ENCODE results near the gene SLC25A23.
"Not testable (repeated sequence)": the region's sequence is repeated elsewhere in the genome, so short reads cannot be mapped to it uniquely, and the experiment has no call there.

The SLC25A23 gene
- 6.5 to 15.9 (median 8.3) reads per million in 3 donors for total RNA-seq

DNA sequence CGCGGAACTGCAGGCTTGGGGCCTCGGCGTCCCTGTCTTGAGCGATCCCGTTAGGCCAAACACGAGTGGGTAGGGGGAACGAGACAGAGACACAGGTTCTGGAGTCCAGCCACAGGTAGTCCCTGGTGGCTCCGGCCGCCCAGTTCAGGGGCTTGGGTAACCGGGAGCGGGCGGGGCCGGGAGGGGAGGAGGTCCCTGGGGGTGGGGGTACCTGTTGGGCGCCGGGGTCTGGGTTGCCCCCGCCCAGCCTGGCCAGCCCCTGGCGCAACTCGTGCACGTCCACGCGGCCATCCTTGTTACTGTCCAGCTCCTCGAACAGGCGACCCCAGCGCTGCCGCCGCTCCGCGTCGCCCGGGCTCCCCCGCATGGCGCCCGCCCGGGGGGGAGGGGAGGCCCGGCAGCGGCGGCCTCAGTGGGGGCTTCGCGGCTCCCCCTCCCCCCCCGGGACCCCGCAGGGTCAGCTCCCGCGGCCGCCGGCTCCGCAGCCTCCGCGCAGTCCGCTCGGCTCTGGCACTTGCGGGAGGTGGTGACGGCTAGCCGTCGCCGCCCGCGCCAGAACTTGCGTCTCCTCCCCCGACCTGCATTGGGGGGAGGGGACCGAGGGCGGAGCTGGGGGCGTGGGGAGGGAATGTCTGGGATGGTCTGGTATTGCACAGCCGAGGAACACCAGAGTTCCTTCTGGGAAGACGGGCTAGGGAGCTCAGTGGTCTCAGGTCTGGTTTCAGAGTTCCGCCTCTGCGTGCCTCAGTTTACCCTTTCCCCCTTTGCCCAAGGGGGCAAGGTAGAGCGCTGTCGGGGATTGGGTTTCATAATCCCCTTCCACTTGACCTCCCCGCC, at the start of gene SLC25A23:
Gene SLC25A23 (minus strand): TSS at position 531 of the 837 bp plus-strand sequence. CDS start 164 bp downstream, at position 367.
- Histone ChIP-seq H3K27ac (ENCODE audit: insufficient read depth, low read length, poor library complexity, severe bottlenecking) (peak within 1 kb of the TSS; percentile 87), H3K4me3 (ENCODE audit: insufficient read depth, low read depth, low read length, poor library complexity, severe bottlenecking) (peak within 1 kb of the TSS; percentile 80), H3K36me3 (ENCODE audit: control insufficient read depth, insufficient read depth, low read length) (peaks cover 7% of the 10 kb centered on the region), H3K9me3 (ENCODE audit: control insufficient read depth, low read length) (no peaks in the 10 kb centered on the region), H3K27me3 (replicated peaks; ENCODE audit: control insufficient read depth, insufficient read depth, low read length, poor library complexity, severe bottlenecking) (no peaks in the 10 kb centered on the region), H3K4me1 (ENCODE audit: control insufficient read depth, insufficient read depth, low read length, poor library complexity, severe bottlenecking) (peaks cover 14% of the 10 kb centered on the region)
- peak in 2 of 3 donors; percentile 32 to 57 for DNase-seq

DNA sequence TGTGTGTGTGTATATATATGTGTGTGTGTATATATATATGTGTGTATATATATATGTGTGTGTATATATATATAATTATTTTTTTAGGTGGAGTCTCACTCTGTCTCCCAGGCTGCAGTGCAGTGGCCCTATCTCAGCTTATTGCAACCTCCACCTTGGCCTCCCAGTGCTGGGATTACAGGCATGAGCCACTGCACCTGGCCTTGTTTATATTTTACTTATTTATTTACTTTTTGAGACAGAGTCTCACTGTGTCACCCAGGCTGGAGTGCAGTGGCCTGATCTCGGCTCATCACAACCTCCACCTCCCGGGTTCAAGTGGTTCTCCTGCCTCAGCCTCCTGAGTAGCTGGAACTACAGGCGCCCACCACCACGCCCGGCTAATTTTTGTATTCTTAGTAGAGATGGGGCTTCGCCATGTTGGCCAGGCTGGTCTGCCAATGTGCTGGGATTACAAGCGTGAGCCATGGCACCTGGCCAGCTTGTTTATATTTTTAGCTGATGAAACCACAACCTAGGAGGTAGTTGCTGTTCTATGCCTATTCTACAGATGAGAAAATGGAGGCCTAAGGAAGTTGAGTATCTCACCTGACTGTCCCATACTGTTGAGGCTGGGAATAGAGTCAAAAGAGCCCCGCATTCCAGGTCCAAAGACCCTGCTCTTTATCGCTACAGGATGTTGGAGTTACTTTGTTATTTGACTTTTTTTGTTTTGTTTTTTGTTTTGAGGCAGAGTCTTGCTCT, 48.6 kb upstream of the SLC25A23 start:
- not testable (repeated sequence) for H3K27me3 ChIP-seq (replicated peaks; ENCODE audit: control insufficient read depth, insufficient read depth, low read length, poor library complexity, severe bottlenecking); H3K9me3 ChIP-seq (ENCODE audit: control insufficient read depth, low read length); H3K4me3 ChIP-seq (ENCODE audit: insufficient read depth, low read depth, low read length, poor library complexity, severe bottlenecking); H3K4me1 ChIP-seq (ENCODE audit: control insufficient read depth, insufficient read depth, low read length, poor library complexity, severe bottlenecking); DNase-seq; H3K36me3 ChIP-seq (ENCODE audit: control insufficient read depth, insufficient read depth, low read length); H3K27ac ChIP-seq (ENCODE audit: insufficient read depth, low read length, poor library complexity, severe bottlenecking)

DNA sequence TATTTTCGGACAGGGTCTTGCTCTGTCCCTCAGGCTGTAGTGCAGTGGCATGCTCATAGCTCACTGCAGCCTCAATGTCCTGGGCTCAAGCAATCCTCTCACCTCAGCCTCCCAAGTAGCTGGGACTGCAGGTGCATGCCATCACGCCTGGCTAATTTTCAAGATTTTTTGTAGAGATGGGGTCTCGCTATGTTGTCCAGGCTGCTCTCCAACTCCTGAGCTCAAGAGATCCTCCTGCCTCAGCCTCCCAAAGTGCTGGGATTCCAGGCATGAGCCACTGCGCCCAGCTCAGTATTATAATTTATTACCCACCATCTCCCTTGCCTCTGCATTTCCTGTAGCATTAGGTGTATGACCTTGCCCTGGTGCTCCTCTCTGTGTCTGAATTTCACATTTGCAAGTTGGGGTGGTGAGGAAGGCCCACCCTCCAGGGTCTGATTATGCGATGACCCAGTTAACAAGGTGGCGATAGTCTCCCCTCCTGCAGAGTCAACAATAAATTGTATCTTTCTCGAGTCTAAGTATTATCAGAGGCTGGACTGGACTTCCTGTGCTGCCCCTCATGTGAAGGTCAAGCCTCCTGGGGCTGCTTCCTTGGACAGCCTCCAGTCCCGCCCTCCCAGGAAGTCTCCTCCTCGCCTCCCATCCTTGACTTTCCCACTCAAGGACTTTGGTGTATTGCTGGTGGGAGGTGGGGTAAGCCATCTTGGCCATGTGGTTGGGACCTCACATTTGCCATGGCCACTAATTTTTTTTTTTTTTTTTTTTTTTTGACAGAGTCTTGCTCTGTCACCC, 44.0 kb upstream of the SLC25A23 start:
- no peaks in the 10 kb centered on the region for H3K36me3 ChIP-seq (ENCODE audit: control insufficient read depth, insufficient read depth, low read length)
- no peak overlapping the region for H3K27ac ChIP-seq (ENCODE audit: insufficient read depth, low read length, poor library complexity, severe bottlenecking)
- no peak overlapping the region for H3K4me3 ChIP-seq (ENCODE audit: insufficient read depth, low read depth, low read length, poor library complexity, severe bottlenecking)
- H3K9me3 ChIP-seq (ENCODE audit: control insufficient read depth, low read length), result no peaks in the 10 kb centered on the region
- H3K4me1 ChIP-seq (ENCODE audit: control insufficient read depth, insufficient read depth, low read length, poor library complexity, severe bottlenecking), result peaks cover 12% of the 10 kb centered on the region
- no peak for DNase-seq
- peaks cover 11% of the 10 kb centered on the region for H3K27me3 ChIP-seq (replicated peaks; ENCODE audit: control insufficient read depth, insufficient read depth, low read length, poor library complexity, severe bottlenecking)

DNA sequence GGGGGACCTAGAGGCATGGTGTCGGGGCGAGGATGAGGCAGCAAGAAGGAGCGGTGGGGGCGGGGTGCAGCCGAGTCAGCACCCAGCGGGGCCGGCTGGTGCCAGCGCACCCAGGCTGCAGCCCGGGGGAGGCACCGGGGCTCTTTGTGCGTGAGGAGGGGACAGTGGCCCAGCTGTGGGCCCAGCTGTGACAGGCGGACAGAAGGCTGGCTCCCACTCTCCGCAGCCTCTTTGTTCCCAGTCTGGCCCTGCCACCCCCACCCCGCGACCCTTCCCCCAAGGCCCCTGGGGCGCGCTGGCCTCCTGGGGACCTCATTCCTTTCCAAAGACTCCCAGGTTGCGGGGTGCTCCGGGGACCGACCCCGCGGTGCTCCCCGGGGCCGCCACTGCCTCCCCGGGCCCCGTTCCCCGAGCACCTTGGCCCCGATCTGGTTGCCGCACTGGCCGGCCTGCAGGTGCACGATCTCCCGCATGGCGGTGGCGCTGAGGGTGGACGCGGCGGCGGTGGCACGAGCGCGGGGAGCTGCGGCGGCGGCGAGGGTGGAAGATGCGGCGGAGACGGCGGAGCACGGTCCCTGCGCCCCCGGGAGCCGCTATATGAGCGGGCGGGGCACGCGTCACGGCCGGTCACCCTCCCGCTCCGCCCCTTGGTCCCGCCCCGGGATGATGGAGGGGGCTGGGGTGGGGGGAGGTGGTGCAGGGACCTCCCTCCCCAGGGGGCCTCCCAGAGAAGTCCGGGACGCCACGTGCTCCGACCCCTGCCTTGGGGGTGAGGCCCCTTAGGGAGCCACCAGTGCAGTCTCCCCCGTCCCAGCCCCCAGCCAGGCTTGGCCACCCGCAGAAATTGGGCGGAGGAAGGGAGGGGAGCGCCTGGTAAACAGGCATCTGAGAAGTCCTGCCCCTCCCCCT, 42.4 kb upstream of the SLC25A23 start, which contains the start of gene TUBB4A:
Gene TUBB4A (minus strand): TSS at position 570 of the 909 bp plus-strand sequence. CDS start 97 bp downstream, at position 473.
- Histone ChIP-seq H3K9me3 (ENCODE audit: control insufficient read depth, low read length) (no peaks in the 10 kb centered on the region), H3K27me3 (replicated peaks; ENCODE audit: control insufficient read depth, insufficient read depth, low read length, poor library complexity, severe bottlenecking) (peaks cover 11% of the 10 kb centered on the region), H3K4me1 (ENCODE audit: control insufficient read depth, insufficient read depth, low read length, poor library complexity, severe bottlenecking) (peaks cover 12% of the 10 kb centered on the region), H3K36me3 (ENCODE audit: control insufficient read depth, insufficient read depth, low read length) (no peaks in the 10 kb centered on the region), H3K4me3 (ENCODE audit: insufficient read depth, low read depth, low read length, poor library complexity, severe bottlenecking) (peak within 1 kb of the TSS; percentile 63), H3K27ac (ENCODE audit: insufficient read depth, low read length, poor library complexity, severe bottlenecking) (no peak within 1 kb of the TSS)
- no peak for DNase-seq

DNA sequence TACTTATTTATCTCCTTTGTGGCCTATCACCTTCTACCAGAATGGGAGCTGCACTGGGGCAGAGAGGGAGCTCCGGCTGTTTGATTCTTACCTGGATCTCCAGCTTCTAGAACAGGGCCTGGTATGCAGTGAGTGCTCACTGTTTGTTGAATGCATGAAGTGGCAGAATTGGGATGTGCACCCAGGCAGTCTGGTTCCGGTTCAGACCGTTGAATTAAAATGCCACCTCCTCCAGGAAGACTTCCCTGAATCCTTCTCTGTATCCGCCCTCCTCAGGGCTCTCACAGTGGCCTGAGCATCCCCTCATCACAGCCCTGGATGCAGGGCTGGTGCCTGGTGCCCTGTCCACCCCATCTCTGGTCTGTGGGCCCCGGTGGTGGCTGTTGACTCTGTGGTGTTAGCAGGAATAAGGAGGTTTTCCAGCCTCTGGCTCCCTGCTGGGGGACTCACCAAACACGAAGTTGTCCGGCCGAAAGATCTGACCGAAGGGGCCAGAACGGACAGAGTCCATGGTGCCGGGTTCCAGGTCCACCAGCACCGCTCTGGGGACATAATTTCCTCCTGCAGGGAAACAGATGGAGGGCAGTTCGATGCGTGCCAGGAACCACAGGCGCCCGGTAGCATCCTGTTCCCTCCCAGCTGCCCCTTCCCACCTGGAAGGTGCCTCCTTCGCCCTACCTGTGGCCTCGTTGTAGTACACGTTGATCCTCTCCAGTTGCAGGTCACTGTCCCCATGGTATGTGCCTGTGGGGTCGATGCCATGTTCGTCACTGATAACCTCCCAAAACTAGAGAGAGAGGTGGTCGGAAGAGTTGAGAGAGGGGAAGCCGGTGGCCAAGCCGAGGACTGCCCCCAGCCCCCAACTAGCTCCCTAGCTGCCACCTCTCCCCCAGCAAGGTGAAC, 41.5 kb upstream of the SLC25A23 start:
- Histone ChIP-seq H3K27me3 (replicated peaks; ENCODE audit: control insufficient read depth, insufficient read depth, low read length, poor library complexity, severe bottlenecking) (peaks cover 11% of the 10 kb centered on the region), H3K36me3 (ENCODE audit: control insufficient read depth, insufficient read depth, low read length) (no peaks in the 10 kb centered on the region), H3K4me1 (ENCODE audit: control insufficient read depth, insufficient read depth, low read length, poor library complexity, severe bottlenecking) (peaks cover 12% of the 10 kb centered on the region), H3K27ac (ENCODE audit: insufficient read depth, low read length, poor library complexity, severe bottlenecking) (no peak overlapping the region), H3K9me3 (ENCODE audit: control insufficient read depth, low read length) (no peaks in the 10 kb centered on the region), H3K4me3 (ENCODE audit: insufficient read depth, low read depth, low read length, poor library complexity, severe bottlenecking) (peak overlapping the region; percentile 63)
- DNase-seq, result no peak

DNA sequence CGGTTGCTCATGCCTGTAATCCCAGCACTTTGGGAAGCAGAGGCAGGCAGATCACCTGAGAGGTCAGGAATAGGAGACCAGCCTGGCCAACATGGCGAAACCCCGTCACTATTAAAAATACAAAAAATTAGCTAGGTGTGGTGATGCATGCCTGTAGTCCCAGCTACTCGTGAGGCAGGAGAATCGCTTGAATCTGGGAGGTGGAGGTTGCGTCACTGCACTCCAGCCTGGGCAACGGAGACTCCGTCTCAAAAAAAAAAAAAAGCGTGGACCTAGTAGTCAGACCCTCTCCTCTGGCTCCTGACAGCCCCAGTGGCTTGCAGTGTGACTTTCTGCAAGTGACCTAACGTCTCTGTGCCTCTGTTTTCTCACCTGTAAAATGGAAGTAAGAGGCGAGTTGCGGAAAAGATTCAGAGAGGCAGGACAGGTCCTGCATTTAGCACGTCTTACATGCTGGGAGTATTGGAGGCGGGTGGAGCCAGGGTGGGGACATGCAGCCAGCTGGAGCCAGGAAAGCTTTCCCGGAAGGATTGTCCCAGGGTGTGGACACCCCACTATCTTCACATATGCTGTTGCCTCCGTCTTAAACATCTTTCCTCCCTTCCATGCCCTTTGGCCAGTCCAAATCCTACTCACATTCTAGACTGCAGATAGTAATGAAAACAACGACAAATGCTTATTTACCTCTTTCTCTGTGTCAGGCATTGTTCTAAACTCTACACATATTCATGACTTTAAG, 39.6 kb upstream of the SLC25A23 start:
- H3K27ac ChIP-seq (ENCODE audit: insufficient read depth, low read length, poor library complexity, severe bottlenecking), result no peak overlapping the region
- no peaks in the 10 kb centered on the region for H3K36me3 ChIP-seq (ENCODE audit: control insufficient read depth, insufficient read depth, low read length)

DNA sequence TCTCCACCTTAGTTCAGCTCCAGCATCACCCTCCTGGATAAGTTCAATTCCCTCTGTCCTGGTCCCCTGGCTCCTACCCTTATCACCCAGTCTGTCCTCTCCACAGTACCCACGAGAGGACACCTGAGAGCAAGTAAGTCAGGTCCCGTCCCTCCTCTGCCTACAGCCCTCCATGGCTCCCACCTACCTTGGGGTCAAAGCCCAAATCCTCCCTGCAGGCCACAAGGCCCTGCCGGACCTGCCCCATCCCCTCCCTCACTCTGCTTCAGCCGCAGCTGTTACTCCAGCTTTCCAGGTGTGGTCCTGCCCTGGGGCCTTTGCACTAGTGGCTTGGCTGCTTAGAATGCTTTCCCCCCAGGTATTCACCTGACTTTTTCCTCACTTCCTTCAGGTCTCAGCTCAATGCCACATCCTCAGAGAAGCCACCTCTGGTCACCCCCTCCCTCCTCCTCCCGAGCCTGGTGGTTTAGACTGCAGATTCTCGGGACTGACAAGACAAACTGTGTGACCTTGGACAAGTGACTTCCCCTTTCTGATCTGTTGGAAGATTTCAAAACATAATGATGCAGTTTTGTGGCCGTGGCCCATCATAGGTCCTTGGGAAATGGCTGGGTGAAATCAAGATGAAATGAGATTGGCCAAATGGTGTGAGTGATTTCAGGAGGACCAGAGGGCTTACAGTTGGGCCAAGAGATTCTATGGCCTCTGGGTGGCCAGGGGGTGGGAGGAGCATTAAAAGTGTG, 38.9 kb upstream of the SLC25A23 start:
- Histone ChIP-seq H3K9me3 (ENCODE audit: control insufficient read depth, low read length) (no peaks in the 10 kb centered on the region), H3K27ac (ENCODE audit: insufficient read depth, low read length, poor library complexity, severe bottlenecking) (no peak overlapping the region), H3K4me3 (ENCODE audit: insufficient read depth, low read depth, low read length, poor library complexity, severe bottlenecking) (no peak overlapping the region), H3K27me3 (replicated peaks; ENCODE audit: control insufficient read depth, insufficient read depth, low read length, poor library complexity, severe bottlenecking) (peaks cover 11% of the 10 kb centered on the region), H3K4me1 (ENCODE audit: control insufficient read depth, insufficient read depth, low read length, poor library complexity, severe bottlenecking) (peaks cover 12% of the 10 kb centered on the region), H3K36me3 (ENCODE audit: control insufficient read depth, insufficient read depth, low read length) (no peaks in the 10 kb centered on the region)
- DNase-seq, result no peak

More for the DNA sequence above, 39.6 kb upstream of the SLC25A23 start:
- H3K9me3 ChIP-seq (ENCODE audit: control insufficient read depth, low read length), result no peaks in the 10 kb centered on the region
- DNase-seq, result no peak
- peaks cover 11% of the 10 kb centered on the region for H3K27me3 ChIP-seq (replicated peaks; ENCODE audit: control insufficient read depth, insufficient read depth, low read length, poor library complexity, severe bottlenecking)
- H3K4me3 ChIP-seq (ENCODE audit: insufficient read depth, low read depth, low read length, poor library complexity, severe bottlenecking), result no peak overlapping the region
- peaks cover 12% of the 10 kb centered on the region for H3K4me1 ChIP-seq (ENCODE audit: control insufficient read depth, insufficient read depth, low read length, poor library complexity, severe bottlenecking)

DNA sequence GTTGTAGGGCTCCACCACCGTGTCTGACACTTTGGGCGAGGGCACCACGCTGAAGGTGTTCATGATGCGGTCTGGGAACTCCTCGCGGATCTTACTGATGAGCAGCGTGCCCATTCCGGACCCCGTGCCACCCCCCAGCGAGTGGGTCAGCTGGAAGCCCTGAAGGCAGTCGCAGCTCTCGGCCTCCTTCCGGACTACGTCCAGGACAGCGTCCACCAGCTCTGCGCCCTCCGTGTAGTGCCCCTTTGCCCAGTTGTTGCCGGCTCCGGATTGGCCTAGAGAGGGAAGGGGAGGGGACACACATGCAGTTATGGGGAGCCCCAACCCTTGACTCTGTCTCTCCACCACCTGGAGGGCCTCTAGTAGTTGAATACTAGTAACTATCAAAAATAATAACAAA, 36.4 kb upstream of the SLC25A23 start:
- Histone ChIP-seq H3K36me3 (ENCODE audit: control insufficient read depth, insufficient read depth, low read length) (no peaks in the 10 kb centered on the region), H3K4me3 (ENCODE audit: insufficient read depth, low read depth, low read length, poor library complexity, severe bottlenecking) (no peak overlapping the region), H3K9me3 (ENCODE audit: control insufficient read depth, low read length) (no peaks in the 10 kb centered on the region), H3K27ac (ENCODE audit: insufficient read depth, low read length, poor library complexity, severe bottlenecking) (no peak overlapping the region), H3K27me3 (replicated peaks; ENCODE audit: control insufficient read depth, insufficient read depth, low read length, poor library complexity, severe bottlenecking) (no peaks in the 10 kb centered on the region), H3K4me1 (ENCODE audit: control insufficient read depth, insufficient read depth, low read length, poor library complexity, severe bottlenecking) (no peaks in the 10 kb centered on the region)
- no peak for DNase-seq

Measured in effector memory CD4-positive, alpha-beta T cell (primary cell).